SK-N-SH (cell line): ENCODE results near the gene GLE1. TPM values are rescaled to one million over a fixed set of nuclear protein-coding genes. Genes with fewer than 3 reads are reported as not detected.
A peak's percentile ranks its signal among the peaks of the same experiment; 100 is the strongest.

Experiments used
- CTCF ChIA-PET: fragments of 300-600, 350-600 bp; formaldehyde crosslinking; extraction: SDS; loops from one replicate; lab custom pipeline; 2021; lab: Yijun Ruan, JAX
- POLR2A ChIA-PET: fragments of 350-600 bp; sonication (Branson Sonifier 250); formaldehyde crosslinking; extraction: SDS; loops from one replicate; lab custom pipeline; 2020; ENCODE audit warnings: antibody characterized with exemption, inconsistent platforms; lab: Yijun Ruan, JAX
- DNase-seq: peaks from one replicate; pipeline ENCODE4 v3.0.0; 2012
- H2AFZ ChIP-seq: fragments of 200-600 bp; sonication (generic); 2 replicates; pipeline ENCODE4 v1.8.1; 2016; ENCODE audit warnings: antibody characterized with exemption, mild to moderate bottlenecking, low read depth
- H3F3A ChIP-seq: fragments of 200-600 bp; sonication (generic); replicated peaks from 2 replicates; pipeline ENCODE3; 2016; ENCODE audit warnings: antibody characterized with exemption, mild to moderate bottlenecking; ENCODE audit not compliant: insufficient read depth
- H3K27ac ChIP-seq, 2 experiments: fragments of 200-500 bp in 1 of 2; fragments of 200-600 bp in 1 of 2; sonication (Bioruptor generic) in 1 of 2; sonication (generic), shearing (Covaris generic) in 1 of 2; 2 replicates each; pipeline versions ENCODE4 v1.5.1 to v1.6.1; 2014 to 2016; ENCODE audit warnings: low read depth in 2 of 2, inconsistent platforms in 1 of 2, low read length in 1 of 2, mild to moderate bottlenecking in 1 of 2, mixed read lengths in 1 of 2
- H3K27me3 ChIP-seq: fragments of 200-600 bp; sonication (generic), shearing (Covaris generic); 2 replicates; pipeline ENCODE4 v1.6.1; 2016; ENCODE audit warnings: mixed run types; ENCODE audit not compliant: insufficient read depth
- H3K36me3 ChIP-seq, 2 experiments: fragments of 200-500 bp in 1 of 2; fragments of 200-600 bp in 1 of 2; sonication (Bioruptor generic) in 1 of 2; sonication (generic) in 1 of 2; replicated peaks in 1 of 2; 2 replicates each; pipeline versions ENCODE3 to v1.5.1; 2014 to 2016; ENCODE audit warnings: low read length in 1 of 2, mild to moderate bottlenecking in 1 of 2; ENCODE audit not compliant: insufficient read depth in 2 of 2, control insufficient read depth in 1 of 2
- H3K4me1 ChIP-seq, 2 experiments: fragments of 200-500 bp in 1 of 2; fragments of 200-600 bp in 1 of 2; sonication (Bioruptor generic) in 1 of 2; sonication (generic), shearing (Covaris generic) in 1 of 2; 2 replicates each; pipeline versions ENCODE4 v1.5.1 to v1.6.1; 2014 to 2016; ENCODE audit warnings: low read depth in 1 of 2, low read length in 1 of 2, mixed run types in 1 of 2; ENCODE audit not compliant: insufficient read depth in 2 of 2, control insufficient read depth in 1 of 2
- H3K4me2 ChIP-seq: fragments of 200-600 bp; sonication (generic), shearing (Covaris generic); 2 replicates; pipeline ENCODE4 v1.6.1; 2017; ENCODE audit warnings: mixed run types
- H3K4me3 ChIP-seq, 2 experiments: fragments of 200-500 bp in 1 of 2; fragments of 200-600 bp in 1 of 2; sonication (Bioruptor generic) in 1 of 2; sonication (generic), shearing (Covaris generic) in 1 of 2; 2 replicates each; pipeline versions ENCODE4 v1.5.1 to v1.8.1; 2014 to 2016; ENCODE audit warnings: low read depth in 2 of 2, inconsistent platforms in 1 of 2, low read length in 1 of 2, mild to moderate bottlenecking in 1 of 2, mixed read lengths in 1 of 2, moderate library complexity in 1 of 2
- H3K79me2 ChIP-seq: fragments of 200-600 bp; sonication (generic); 2 replicates; pipeline ENCODE4 v1.8.1; 2017; ENCODE audit warnings: mild to moderate bottlenecking; ENCODE audit not compliant: insufficient read depth
- H3K9ac ChIP-seq: fragments of 200-600 bp; sonication (generic); 2 replicates; pipeline ENCODE4 v1.6.1; 2017; ENCODE audit warnings: mixed run types
- H3K9me2 ChIP-seq: fragments of 200-600 bp; sonication (generic); 2 replicates; pipeline ENCODE4 v1.6.1; 2017; ENCODE audit warnings: mixed run types
- H3K9me3 ChIP-seq: fragments of 200-600 bp; sonication (generic); 2 replicates; pipeline ENCODE4 v1.6.1; 2017; ENCODE audit warnings: mixed run types, mild to moderate bottlenecking, moderate library complexity
- H4K20me1 ChIP-seq: fragments of 200-600 bp; sonication (generic); 2 replicates; pipeline ENCODE4 v1.6.1; 2017; ENCODE audit warnings: mild to moderate bottlenecking, mixed run types; ENCODE audit not compliant: insufficient read depth
- ELF1 ChIP-seq: IDR thresholded peaks from 2 replicates; pipeline ENCODE4 v1.4.0; 2012
- EP300 ChIP-seq, 2 experiments: IDR thresholded peaks; 2 replicates each; pipeline versions ENCODE4 v1.4.0 to v1.6.1; 2012; ENCODE audit warnings: borderline replicate concordance in 1 of 2, low read depth in 1 of 2, low read length in 1 of 2
- EZH2phosphoT487 ChIP-seq: fragments of 200-600 bp; sonication (generic); IDR thresholded peaks from 2 replicates; pipeline ENCODE4 v1.6.1; 2017; ENCODE audit warnings: low read depth, mixed run types, mild to moderate bottlenecking, antibody characterized with exemption, moderate library complexity, borderline replicate concordance
- FOSL2 ChIP-seq: IDR thresholded peaks from 2 replicates; pipeline ENCODE4 v1.4.0; 2012; ENCODE audit warnings: low read depth, mild to moderate bottlenecking, moderate library complexity, borderline replicate concordance
- FOXJ3 ChIP-seq: sonication (generic); formaldehyde crosslinking; IDR thresholded peaks from 2 replicates; pipeline ENCODE4 v1.5.1; 2020; ENCODE audit warnings: mild to moderate bottlenecking, missing genetic modification reagents
- GABPA ChIP-seq: IDR thresholded peaks from 2 replicates; pipeline ENCODE4 v1.4.0; 2012; ENCODE audit warnings: low read depth, mild to moderate bottlenecking
- JUND ChIP-seq: IDR thresholded peaks from 2 replicates; pipeline ENCODE4 v1.4.0; 2012
- MAX ChIP-seq: IDR thresholded peaks from 2 replicates; pipeline ENCODE4 v1.4.0; 2012; ENCODE audit warnings: low read depth
- NRF1 ChIP-seq: IDR thresholded peaks from 2 replicates; pipeline ENCODE4 v1.6.1; 2012; ENCODE audit warnings: low read depth, mild to moderate bottlenecking, low read length
- PBX3 ChIP-seq: IDR thresholded peaks from 2 replicates; pipeline ENCODE4; 2012
- POLR2AphosphoS5 ChIP-seq: IDR thresholded peaks from 2 replicates; pipeline ENCODE4 v1.6.1; 2012; ENCODE audit warnings: low read depth, low read length
- REST ChIP-seq: IDR thresholded peaks from 2 replicates; pipeline ENCODE4 v1.6.1; 2012; ENCODE audit warnings: mild to moderate bottlenecking, low read depth, low read length, moderate library complexity
- RFX5 ChIP-seq: IDR thresholded peaks from 2 replicates; pipeline ENCODE4 v1.6.1; 2012; ENCODE audit warnings: mild to moderate bottlenecking, improper control_type of control experiment, low read length
- RXRA ChIP-seq: IDR thresholded peaks from 2 replicates; pipeline ENCODE4 v1.4.0; 2012; ENCODE audit warnings: low read depth, mild to moderate bottlenecking, borderline replicate concordance
- SIN3A ChIP-seq: IDR thresholded peaks from 2 replicates; pipeline ENCODE4 v1.6.1; 2012; ENCODE audit warnings: low read depth, mild to moderate bottlenecking, low read length, moderate library complexity, borderline replicate concordance
- TCF12 ChIP-seq: IDR thresholded peaks from 2 replicates; pipeline ENCODE4 v1.4.0; 2012
- USF1 ChIP-seq: IDR thresholded peaks from 2 replicates; pipeline ENCODE4 v1.4.0; 2012; ENCODE audit warnings: low read depth, borderline replicate concordance
- USF2 ChIP-seq: fragments of 150-350 bp; IDR thresholded peaks from 2 replicates; pipeline ENCODE4 v1.6.1; 2017; ENCODE audit warnings: antibody characterized with exemption, low read length, low read depth, borderline replicate concordance
- YY1 ChIP-seq: IDR thresholded peaks from 2 replicates; pipeline ENCODE4 v1.4.0; 2012; ENCODE audit warnings: low read depth, mild to moderate bottlenecking
- WGBS: methylation state at CpG from one replicate; pipeline ENCODE4 v1.1.6; 2017; ENCODE audit warnings: low lambda C conversion rate; 5-methylcytosine and 5-hydroxymethylcytosine counted together
- polyA plus RNA-seq, 3 experiments: library from polyadenylated mRNA; depleted of rRNA; stranded (reverse); fragments of >200 nt; gene quantifications; 2 replicates each; pipeline ENCODE4 v1.2.3, GENCODE V29; 2012

Gene GLE1
- polyA plus RNA-seq, 1 of the 3 experiments (the other 2 are of a cell fraction): 13.8 TPM

- Histone ChIP-seq H3K79me2 (no peaks in the 10 kb centered on the region), H3K4me2 (no peak overlapping the region), H3K4me3 (no peak overlapping the region), H3K9me2 (no peaks in the 10 kb centered on the region), H3F3A (no peaks in the 10 kb centered on the region), H3K4me1 (no peaks in the 10 kb centered on the region), H3K9me3 (no peaks in the 10 kb centered on the region), H3K27ac (no peak overlapping the region), H2AFZ (no peak overlapping the region), H4K20me1 (no peaks in the 10 kb centered on the region), H3K9ac (no peak overlapping the region), H3K36me3 (peaks cover 41 to 51% of the 10 kb centered on the region in 2 experiments), H3K27me3 (no peaks in the 10 kb centered on the region)
- POLR2A ChIA-PET: no interaction called here
- CTCF ChIA-PET: interaction anchor here (0.9 to 1.6 kb wide), 2 partner anchors 10 to 124 kb away, joined by 3 to 5 read pairs; no protein-coding TSS in a partner anchor
- no peak for DNase-seq
- no peak for TF ChIP-seq USF2
- no peak for TF ChIP-seq REST
- no peak for TF ChIP-seq FOXJ3 (CRISPR knock-in tag)
- no peak for TF ChIP-seq RFX5
- TF ChIP-seq YY1: no peak
- no peak for TF ChIP-seq JUND
Observed at GRCh38 chr9:128486201-128486600, 18.3 kb upstream of the GLE1 start.

- no peak overlapping the region for H3K4me2 ChIP-seq
- no peaks in the 10 kb centered on the region; a peak in 1 of 4 replicates for H3K4me1 ChIP-seq
- H3K9me3 ChIP-seq: no peaks in the 10 kb centered on the region
- H2AFZ ChIP-seq: no peak overlapping the region
- no peaks in the 10 kb centered on the region for H3K9me2 ChIP-seq
- H3K9ac ChIP-seq: no peak overlapping the region
- H3K27ac ChIP-seq: no peak overlapping the region
- peak; percentile 25 for DNase-seq
- no peak overlapping the region for H3K4me3 ChIP-seq
- ChIA-PET CTCF (no interaction called here), POLR2A (no interaction called here)
- H4K20me1 ChIP-seq: no peaks in the 10 kb centered on the region
- WGBS: 83% methylated on average over 2 of the region's 2 CpGs
- no peaks in the 10 kb centered on the region for H3K79me2 ChIP-seq
- H3F3A ChIP-seq: peaks cover 4% of the 10 kb centered on the region
- no peaks in the 10 kb centered on the region for H3K27me3 ChIP-seq
- H3K36me3 ChIP-seq: peaks cover 46 to 52% of the 10 kb centered on the region in 2 experiments
- TF ChIP-seq EP300 (IDR thresholded peaks at IDR 0.05; ENCODE audit: borderline replicate concordance in 1 of 2, low read depth in 1 of 2, low read length in 1 of 2) (no peak), GABPA (no peak), RXRA (no peak), EZH2phosphoT487 (no peak), FOXJ3 (CRISPR knock-in tag) (no peak), USF2 (no peak), SIN3A (no peak), ELF1 (no peak), TCF12 (no peak), MAX (no peak), RFX5 (no peak), FOSL2 (no peak), USF1 (no peak), NRF1 (no peak), PBX3 (no peak), POLR2AphosphoS5 (no peak)
Observed at GRCh38 chr9:128493424-128493823, 11.1 kb upstream of the GLE1 start.
